Testis (tissue), 3 donors: ENCODE results near the gene GPC6. TPM values are rescaled to one million over a fixed set of nuclear protein-coding genes. Genes with fewer than 3 reads are reported as not detected.

Experiments used
- DNase-seq: peaks from one replicate; pipeline ENCODE4 v3.0.0-alpha.2; 2019
- H3K27ac ChIP-seq, 2 donors: fragments of 200-600 bp; sonication (generic); one replicate each; pipeline ENCODE4 v1.5.1; 2019
- H3K27me3 ChIP-seq: fragments of 200-600 bp; sonication (generic); one replicate; pipeline ENCODE4 v1.5.1; 2019
- H3K36me3 ChIP-seq: fragments of 200-600 bp; sonication (generic); one replicate; pipeline ENCODE4 v1.5.1; 2017; ENCODE audit warnings: low read depth; ENCODE audit errors: missing control alignments
- H3K4me1 ChIP-seq: fragments of 200-600 bp; sonication (generic); one replicate; pipeline ENCODE4 v1.5.1; 2019
- H3K4me3 ChIP-seq, 2 donors: fragments of 200-600 bp; sonication (generic); one replicate each; pipeline ENCODE4 v1.5.1; 2017 to 2019
- H3K9me3 ChIP-seq: fragments of 200-600 bp; sonication (generic); one replicate; pipeline ENCODE4 v1.5.1; 2017
- POLR2A ChIP-seq: fragments of 450-650 bp; IDR thresholded peaks from one replicate; pipeline ENCODE4 v1.6.1; 2017; ENCODE audit warnings: antibody characterized with exemption, mild to moderate bottlenecking, moderate library complexity
- WGBS, 2 donors: methylation state at CpG; one replicate each; pipeline ENCODE4 v1.1.5; 2018; 5-methylcytosine and 5-hydroxymethylcytosine counted together
- intact Hi-C: fragments of 100-400 bp; cut with DNase I; formaldehyde crosslinking; loops from one replicate; pipeline ENCODE4 v1.15.1; 2023; ENCODE audit warnings: low total_unique reads
- polyA plus RNA-seq: library from polyadenylated mRNA; stranded (reverse); fragments of 350-450 nt; fragmentation: Illumina TruSeq; extraction: RNeasy Lipid Tissue Mini Kit (QIAGEN cat#74804); gene quantifications from one replicate; pipeline ENCODE4 v1.2.3, GENCODE V29; 2014; ENCODE audit warnings: low read depth, low replicate concordance; ENCODE audit not compliant: insufficient read depth
- total RNA-seq, 2 donors: library from RNA; depleted of rRNA; stranded (reverse); fragments of >200 nt; gene quantifications; one replicate each; pipeline ENCODE4 v1.2.3, GENCODE V29; 2016
- TF ChIP-seq, protein P1 (sequence below), 3 experiments: fragments of 450-650 bp in 2 of 3; fragments of 200-600 bp in 1 of 3; sonication (generic) in 1 of 3; IDR thresholded peaks; one replicate each; pipeline ENCODE4 v1.5.1; 2016 to 2019; ENCODE audit warnings: antibody characterized with exemption in 3 of 3, mild to moderate bottlenecking in 2 of 3, moderate library complexity in 1 of 3

Gene GPC6
- total and polyA plus RNA-seq, 3 donors from 2014 or later, result 2.2 to 6.9 (median 4.3) TPM

GRCh38 chr13:93951951-93952350 is 725.3 kb downstream of the GPC6 start:
- no peaks in the 10 kb centered on the region for H3K4me1 ChIP-seq
- TF ChIP-seq POLR2A, result no peak
- TF ChIP-seq, protein P1, sequence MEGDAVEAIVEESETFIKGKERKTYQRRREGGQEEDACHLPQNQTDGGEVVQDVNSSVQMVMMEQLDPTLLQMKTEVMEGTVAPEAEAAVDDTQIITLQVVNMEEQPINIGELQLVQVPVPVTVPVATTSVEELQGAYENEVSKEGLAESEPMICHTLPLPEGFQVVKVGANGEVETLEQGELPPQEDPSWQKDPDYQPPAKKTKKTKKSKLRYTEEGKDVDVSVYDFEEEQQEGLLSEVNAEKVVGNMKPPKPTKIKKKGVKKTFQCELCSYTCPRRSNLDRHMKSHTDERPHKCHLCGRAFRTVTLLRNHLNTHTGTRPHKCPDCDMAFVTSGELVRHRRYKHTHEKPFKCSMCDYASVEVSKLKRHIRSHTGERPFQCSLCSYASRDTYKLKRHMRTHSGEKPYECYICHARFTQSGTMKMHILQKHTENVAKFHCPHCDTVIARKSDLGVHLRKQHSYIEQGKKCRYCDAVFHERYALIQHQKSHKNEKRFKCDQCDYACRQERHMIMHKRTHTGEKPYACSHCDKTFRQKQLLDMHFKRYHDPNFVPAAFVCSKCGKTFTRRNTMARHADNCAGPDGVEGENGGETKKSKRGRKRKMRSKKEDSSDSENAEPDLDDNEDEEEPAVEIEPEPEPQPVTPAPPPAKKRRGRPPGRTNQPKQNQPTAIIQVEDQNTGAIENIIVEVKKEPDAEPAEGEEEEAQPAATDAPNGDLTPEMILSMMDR (IDR thresholded peaks at IDR 0.05), result no peak
- DNase-seq, result no peak
- H3K4me3 ChIP-seq, result no peak overlapping the region
- no peaks in the 10 kb centered on the region for H3K36me3 ChIP-seq
- H3K9me3 ChIP-seq, result no peaks in the 10 kb centered on the region
- 95 to 96% methylated on average over 1 of the region's 1 CpG for WGBS, 2 donors
- intact Hi-C loops, result no loop called here
- H3K27ac ChIP-seq, result no peak overlapping the region
- H3K27me3 ChIP-seq, result no peaks in the 10 kb centered on the region

DNA sequence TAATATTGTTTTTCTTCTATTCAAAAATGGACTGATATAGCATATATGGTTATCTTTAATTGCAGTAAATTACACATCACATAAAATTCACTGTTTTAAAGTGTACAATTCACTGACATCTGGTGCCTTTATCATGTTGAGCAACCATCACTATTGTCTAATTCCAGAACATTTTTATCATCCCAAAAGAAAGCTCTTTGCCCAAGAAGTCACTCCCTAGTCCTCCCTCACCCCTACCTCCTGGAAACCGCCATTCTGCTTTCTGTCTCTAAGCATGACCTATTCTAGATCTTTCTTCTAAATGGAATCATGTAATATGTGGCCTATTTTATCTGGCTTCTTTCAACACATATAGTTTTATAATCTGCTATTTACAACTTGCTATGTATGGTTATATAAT is 727.2 kb downstream of the GPC6 start:
- Histone ChIP-seq H3K36me3 (no peaks in the 10 kb centered on the region), H3K4me1 (no peaks in the 10 kb centered on the region), H3K9me3 (no peaks in the 10 kb centered on the region), H3K4me3 (no peak overlapping the region), H3K27ac (no peak overlapping the region), H3K27me3 (no peaks in the 10 kb centered on the region)
- intact Hi-C loops, result no loop called here
- TF ChIP-seq, protein P1 (IDR thresholded peaks at IDR 0.05), result no peak
- TF ChIP-seq POLR2A, result no peak
- WGBS, 2 donors, result 91 to 95% methylated on average over 1 of the region's 1 CpG
- no peak for DNase-seq

DNA sequence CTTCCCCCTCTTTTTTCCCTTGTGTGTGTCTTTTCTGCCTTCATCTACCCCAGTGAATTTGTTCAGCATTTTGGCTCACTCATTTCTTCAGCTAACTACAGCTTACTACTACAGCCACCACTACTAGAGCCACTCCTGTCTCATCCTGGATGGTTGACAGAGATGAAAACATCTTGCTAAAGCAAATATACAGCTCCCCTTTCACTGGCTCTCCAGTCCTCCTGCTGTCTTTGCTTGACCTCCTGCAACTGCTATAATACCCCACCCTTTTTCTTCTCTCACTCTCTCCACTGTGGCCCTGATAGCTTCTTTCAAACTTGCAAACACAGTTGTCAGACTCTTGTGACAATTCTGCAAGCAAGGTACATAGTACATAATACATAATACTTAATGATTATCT is 729.3 kb downstream of the GPC6 start:
- H3K4me3 ChIP-seq, result no peak overlapping the region
- H3K4me1 ChIP-seq, result no peaks in the 10 kb centered on the region
- intact Hi-C loops, result no loop called here
- no peaks in the 10 kb centered on the region for H3K36me3 ChIP-seq
- H3K27me3 ChIP-seq, result no peaks in the 10 kb centered on the region
- TF ChIP-seq POLR2A, result no peak
- TF ChIP-seq, protein P1 (IDR thresholded peaks at IDR 0.05), result no peak
- H3K9me3 ChIP-seq, result no peaks in the 10 kb centered on the region
- H3K27ac ChIP-seq, result no peak overlapping the region
- no peak for DNase-seq

- no peak for DNase-seq
- H3K4me1 ChIP-seq, result no peaks in the 10 kb centered on the region
- no peaks in the 10 kb centered on the region for H3K36me3 ChIP-seq
- no peaks in the 10 kb centered on the region for H3K27me3 ChIP-seq
- 64 to 70% methylated on average over 2 of the region's 2 CpGs for WGBS, 2 donors
- intact Hi-C loops, result no loop called here
- no peak for TF ChIP-seq POLR2A
- TF ChIP-seq, protein P1 (IDR thresholded peaks at IDR 0.05), result no peak
- no peak overlapping the region for H3K27ac ChIP-seq
- no peaks in the 10 kb centered on the region for H3K9me3 ChIP-seq
- H3K4me3 ChIP-seq, result no peak overlapping the region
These were observed 729.8 kb downstream of the GPC6 start for GRCh38 chr13:93956426-93956825.

GRCh38 chr13:93957371-93957770 is 730.8 kb downstream of the GPC6 start:
- Histone ChIP-seq H3K9me3 (no peaks in the 10 kb centered on the region), H3K27me3 (no peaks in the 10 kb centered on the region), H3K36me3 (no peaks in the 10 kb centered on the region), H3K4me1 (no peaks in the 10 kb centered on the region), H3K27ac (no peak overlapping the region), H3K4me3 (no peak overlapping the region)
- 96 to 98% methylated on average over 2 of the region's 2 CpGs for WGBS, 2 donors
- no peak for DNase-seq
- intact Hi-C loops, result no loop called here
- TF ChIP-seq, protein P1 (IDR thresholded peaks at IDR 0.05), result no peak
- TF ChIP-seq POLR2A, result no peak
